Neural cell (in vitro differentiated cells): ENCODE measurements around the gene ATOH8. TPM values are rescaled to one million over a fixed set of nuclear protein-coding genes. Genes with fewer than 3 reads are reported as not detected.
"Not testable (repeated sequence)": the region's sequence is repeated elsewhere in the genome, so short reads cannot be mapped to it uniquely, and the experiment has no call there.

Experiments used
- H2AFZ ChIP-seq: fragments of 200-600, 300-800 bp; sonication (generic), shearing (Covaris generic); 2 replicates; pipeline ENCODE4 v1.6.0; 2014; ENCODE audit warnings: low read depth, mild to moderate bottlenecking, antibody characterized with exemption, low read length, moderate library complexity
- H3F3A ChIP-seq: fragments of 200-600 bp; shearing (Covaris generic); 2 replicates; pipeline ENCODE4 v1.6.1; 2016; ENCODE audit warnings: mild to moderate bottlenecking, moderate library complexity, mixed read lengths, antibody characterized with exemption, low read length; ENCODE audit not compliant: insufficient read depth, poor library complexity, severe bottlenecking
- H3K27ac ChIP-seq: fragments of 200-600, 300-800 bp; sonication (generic), shearing (Covaris generic); 2 replicates; pipeline ENCODE4 v1.5.1; 2014; ENCODE audit warnings: mild to moderate bottlenecking, low read length, moderate library complexity
- H3K27me3 ChIP-seq: fragments of 300-800, 200-600 bp; sonication (generic), shearing (Covaris generic); 2 replicates; pipeline ENCODE4 v1.6.0; 2014; ENCODE audit warnings: mild to moderate bottlenecking, low read depth, low read length, moderate library complexity; ENCODE audit not compliant: insufficient read depth
- H3K36me3 ChIP-seq: fragments of 300-800, 200-600 bp; sonication (generic), shearing (Covaris generic); 2 replicates; pipeline ENCODE4 v1.5.1; 2014; ENCODE audit warnings: mild to moderate bottlenecking, antibody characterized with exemption, low read length, moderate library complexity; ENCODE audit not compliant: insufficient read depth
- H3K4me2 ChIP-seq: fragments of 300-800, 200-600 bp; sonication (generic), shearing (Covaris generic); 2 replicates; pipeline ENCODE4 v1.6.0; 2014; ENCODE audit warnings: mild to moderate bottlenecking, low read length
- H3K4me3 ChIP-seq: fragments of 300-800, 200-600 bp; sonication (generic), shearing (Covaris generic); 2 replicates; pipeline ENCODE4 v1.5.1; 2014; ENCODE audit warnings: mild to moderate bottlenecking, low read length, moderate library complexity
- H3K79me2 ChIP-seq: fragments of 200-600 bp; shearing (Covaris generic); replicated peaks from 2 replicates; pipeline ENCODE4 v1.6.0; 2014; ENCODE audit warnings: mild to moderate bottlenecking, low read length, moderate library complexity; ENCODE audit not compliant: insufficient read depth
- H3K9ac ChIP-seq: fragments of 300-800, 200-600 bp; sonication (generic), shearing (Covaris generic); 2 replicates; pipeline ENCODE4 v1.6.1; 2016; ENCODE audit warnings: mild to moderate bottlenecking, low read length, mixed read lengths
- H3K9me2 ChIP-seq: fragments of 200-600 bp; shearing (Covaris generic); 2 replicates; pipeline ENCODE4 v1.6.1; 2016; ENCODE audit warnings: mild to moderate bottlenecking, low read length, mixed read lengths; ENCODE audit not compliant: insufficient read depth
- H3K9me3 ChIP-seq: fragments of 200-600, 300-800 bp; sonication (generic), shearing (Covaris generic); 2 replicates; pipeline ENCODE4 v1.6.1; 2016; ENCODE audit warnings: mild to moderate bottlenecking, mixed run types, low read length, moderate library complexity, mixed read lengths
- H4K20me1 ChIP-seq: fragments of 200-600 bp; shearing (Covaris generic); 2 replicates; pipeline ENCODE4 v1.6.1; 2016; ENCODE audit warnings: mild to moderate bottlenecking, mixed run types; ENCODE audit not compliant: insufficient read depth
- EP300 ChIP-seq: fragments of 450-650 bp; conservative IDR thresholded peaks from 2 replicates; pipeline ENCODE4 v1.6.1; 2014; ENCODE audit warnings: antibody characterized with exemption, mild to moderate bottlenecking, moderate library complexity; ENCODE audit not compliant: poor library complexity, severe bottlenecking
- EZH2 ChIP-seq: fragments of 200-600, 300-800 bp; shearing (Covaris generic), sonication (generic); IDR thresholded peaks from 2 replicates; pipeline ENCODE4 v1.6.1; 2014; ENCODE audit warnings: antibody characterized with exemption, low read length, borderline replicate concordance, mild to moderate bottlenecking; ENCODE audit not compliant: insufficient read depth, poor library complexity, severe bottlenecking
- MXI1 ChIP-seq: fragments of 450-650 bp; conservative IDR thresholded peaks from 2 replicates; pipeline ENCODE4 v1.6.1; 2014; ENCODE audit warnings: antibody characterized with exemption, mild to moderate bottlenecking; ENCODE audit not compliant: poor library complexity, severe bottlenecking
- POLR2AphosphoS5 ChIP-seq: IDR thresholded peaks from 2 replicates; pipeline ENCODE4 v1.6.1; 2012
- RAD21 ChIP-seq: fragments of 450-650 bp; conservative IDR thresholded peaks from 2 replicates; pipeline ENCODE4 v1.6.1; 2014; ENCODE audit warnings: antibody characterized with exemption, mild to moderate bottlenecking, moderate library complexity
- REST ChIP-seq: IDR thresholded peaks from 2 replicates; pipeline ENCODE4 v1.6.1; 2012; ENCODE audit warnings: borderline replicate concordance
- SMC3 ChIP-seq: fragments of 450-650 bp; conservative IDR thresholded peaks from 2 replicates; pipeline ENCODE4 v1.6.1; 2014; ENCODE audit warnings: antibody characterized with exemption, mild to moderate bottlenecking, moderate library complexity; ENCODE audit not compliant: poor library complexity
- TAF1 ChIP-seq: IDR thresholded peaks from 2 replicates; pipeline ENCODE4 v1.6.1; 2012; ENCODE audit warnings: low read depth
- polyA plus RNA-seq: library from polyadenylated mRNA; depleted of rRNA; stranded (reverse); fragments of >200 nt; gene quantifications from 2 replicates; pipeline ENCODE4 v1.2.3, GENCODE V29; 2014
- TF ChIP-seq, protein P1 (sequence below): fragments of 450-650 bp; IDR thresholded peaks from 2 replicates; pipeline ENCODE4 v1.5.1; 2014; ENCODE audit warnings: antibody characterized with exemption, mild to moderate bottlenecking, moderate library complexity; ENCODE audit not compliant: poor library complexity, severe bottlenecking

The ATOH8 gene
- polyA plus RNA-seq, 1 donor from 2014 or later = 1.6 TPM

DNA sequence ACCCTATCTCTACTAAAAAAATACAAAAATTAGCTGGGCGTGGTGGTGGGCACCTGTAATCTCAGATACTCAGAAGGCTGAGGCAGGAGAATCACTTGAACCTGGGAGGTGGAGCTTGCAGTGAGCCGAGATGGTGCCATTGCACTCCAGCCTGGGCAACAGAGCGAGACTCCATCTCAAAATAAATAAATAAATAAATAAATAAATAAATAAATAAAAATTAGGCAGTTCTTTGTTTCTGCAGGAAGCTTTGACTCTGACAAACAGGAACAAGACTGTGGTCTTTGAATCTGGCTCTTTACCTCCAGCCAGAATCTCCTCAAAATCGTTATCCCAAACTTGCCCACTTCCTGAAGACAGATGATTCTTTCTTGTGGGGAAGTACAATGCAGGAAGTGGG is 75.6 kb downstream of the ATOH8 start:
- H3K9me2 ChIP-seq = not testable (repeated sequence)

DNA sequence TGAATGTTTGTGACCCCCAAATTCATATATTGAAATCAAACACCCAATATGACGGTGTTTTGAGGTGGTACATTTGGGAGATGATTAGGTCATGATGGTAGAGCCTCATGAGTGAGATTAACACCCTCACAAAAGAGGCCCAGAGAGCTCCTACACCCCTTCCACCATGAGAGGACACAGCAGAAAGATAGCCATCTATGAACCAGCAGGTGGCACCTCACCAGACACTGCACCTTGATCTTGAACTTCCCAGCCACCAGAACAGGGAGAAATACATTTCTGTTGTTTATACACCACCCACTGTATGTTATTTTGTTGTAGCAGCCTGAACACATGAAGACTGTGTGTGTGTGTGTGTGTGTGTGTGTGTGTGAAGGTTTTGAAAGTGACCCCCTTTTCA is 76.9 kb downstream of the ATOH8 start:
- Histone ChIP-seq H3K9ac (no peak overlapping the region), H3K36me3 (no peaks in the 10 kb centered on the region), H3F3A (no peaks in the 10 kb centered on the region), H2AFZ (no peak overlapping the region), H3K9me3 (no peaks in the 10 kb centered on the region), H4K20me1 (no peaks in the 10 kb centered on the region), H3K4me2 (no peak overlapping the region), H3K27ac (no peak overlapping the region), H3K4me3 (no peak overlapping the region), H3K79me2 (no peaks in the 10 kb centered on the region), H3K9me2 (no peaks in the 10 kb centered on the region), H3K27me3 (no peaks in the 10 kb centered on the region)
- TF ChIP-seq, protein P1, sequence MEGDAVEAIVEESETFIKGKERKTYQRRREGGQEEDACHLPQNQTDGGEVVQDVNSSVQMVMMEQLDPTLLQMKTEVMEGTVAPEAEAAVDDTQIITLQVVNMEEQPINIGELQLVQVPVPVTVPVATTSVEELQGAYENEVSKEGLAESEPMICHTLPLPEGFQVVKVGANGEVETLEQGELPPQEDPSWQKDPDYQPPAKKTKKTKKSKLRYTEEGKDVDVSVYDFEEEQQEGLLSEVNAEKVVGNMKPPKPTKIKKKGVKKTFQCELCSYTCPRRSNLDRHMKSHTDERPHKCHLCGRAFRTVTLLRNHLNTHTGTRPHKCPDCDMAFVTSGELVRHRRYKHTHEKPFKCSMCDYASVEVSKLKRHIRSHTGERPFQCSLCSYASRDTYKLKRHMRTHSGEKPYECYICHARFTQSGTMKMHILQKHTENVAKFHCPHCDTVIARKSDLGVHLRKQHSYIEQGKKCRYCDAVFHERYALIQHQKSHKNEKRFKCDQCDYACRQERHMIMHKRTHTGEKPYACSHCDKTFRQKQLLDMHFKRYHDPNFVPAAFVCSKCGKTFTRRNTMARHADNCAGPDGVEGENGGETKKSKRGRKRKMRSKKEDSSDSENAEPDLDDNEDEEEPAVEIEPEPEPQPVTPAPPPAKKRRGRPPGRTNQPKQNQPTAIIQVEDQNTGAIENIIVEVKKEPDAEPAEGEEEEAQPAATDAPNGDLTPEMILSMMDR = no peak
- no peak for TF ChIP-seq EP300

More for the DNA sequence above, 75.6 kb downstream of the ATOH8 start:
- H2AFZ ChIP-seq, H3K4me2 ChIP-seq, H3K9me3 ChIP-seq, H3K27me3 ChIP-seq, H3F3A ChIP-seq, H3K79me2 ChIP-seq, H3K27ac ChIP-seq, H3K36me3 ChIP-seq, H3K9ac ChIP-seq, H4K20me1 ChIP-seq, H3K4me3 ChIP-seq: not testable (repeated sequence)

GRCh38 chr2:85831735-85832134 is 77.9 kb downstream of the ATOH8 start:
- Histone ChIP-seq H3K4me3 (no peak overlapping the region), H2AFZ (no peak overlapping the region)

More at GRCh38 chr2:85831735-85832134, 77.9 kb downstream of the ATOH8 start:
- H3F3A ChIP-seq = no peaks in the 10 kb centered on the region
- no peaks in the 10 kb centered on the region for H3K79me2 ChIP-seq
- no peaks in the 10 kb centered on the region for H3K27me3 ChIP-seq
- no peak overlapping the region for H3K9ac ChIP-seq
- no peak overlapping the region for H3K4me2 ChIP-seq
- no peaks in the 10 kb centered on the region for H3K9me2 ChIP-seq
- no peaks in the 10 kb centered on the region for H3K9me3 ChIP-seq
- no peaks in the 10 kb centered on the region for H4K20me1 ChIP-seq
- TF ChIP-seq TAF1 = no peak
- TF ChIP-seq SMC3 = no peak
- TF ChIP-seq MXI1 = no peak
- TF ChIP-seq RAD21 = no peak
- no peak for TF ChIP-seq EZH2
- TF ChIP-seq EP300 = no peak
- no peak for TF ChIP-seq REST
- TF ChIP-seq, protein P1 = no peak
- TF ChIP-seq POLR2AphosphoS5 = no peak
- H3K27ac ChIP-seq = no peak overlapping the region
- H3K36me3 ChIP-seq = no peaks in the 10 kb centered on the region
